ENCODE measurements around the gene GPR65. TPM values are rescaled to one million over a fixed set of nuclear protein-coding genes. Genes with fewer than 3 reads are reported as not detected.
"Not testable (repeated sequence)": the region's sequence is repeated elsewhere in the genome, so short reads cannot be mapped to it uniquely, and the experiment has no call there.

The GPR65 gene
- total RNA-seq, 1 donor from 2014 or later, result not detected

GRCh38 chr14:88017535-88017934, 12.6 kb downstream of the GPR65 start:
- TF ChIP-seq CTCF (IDR thresholded peaks at IDR 0.05), result no peak
- Mint-ChIP-seq H3K4me3 (ENCODE audit: unreplicated experiment) (no peak overlapping the region), H3K4me1 (ENCODE audit: low read depth) (no peaks in the 10 kb centered on the region), H3K27me3 (ENCODE audit: low read depth) (peaks cover 13% of the 10 kb centered on the region), H3K9me3 (ENCODE audit: low read depth) (no peaks in the 10 kb centered on the region), H3K36me3 (ENCODE audit: low read depth) (no peaks in the 10 kb centered on the region), H3K27ac (ENCODE audit: unreplicated experiment) (no peak overlapping the region)
- no peak for DNase-seq (ENCODE audit: low spot score)

GRCh38 chr14:88023658-88024187, 18.8 kb downstream of the GPR65 start:
- peaks cover 28% of the 10 kb centered on the region for H3K27me3 Mint-ChIP-seq (ENCODE audit: low read depth)
- no peaks in the 10 kb centered on the region for H3K36me3 Mint-ChIP-seq (ENCODE audit: low read depth)
- H3K4me1 Mint-ChIP-seq (ENCODE audit: low read depth), result no peaks in the 10 kb centered on the region
- no peak overlapping the region for H3K27ac Mint-ChIP-seq (ENCODE audit: unreplicated experiment)
- DNase-seq (ENCODE audit: low spot score), result no peak
- no peak overlapping the region for H3K4me3 Mint-ChIP-seq (ENCODE audit: unreplicated experiment)
- no peak for TF ChIP-seq CTCF (IDR thresholded peaks at IDR 0.05)
- no peaks in the 10 kb centered on the region for H3K9me3 Mint-ChIP-seq (ENCODE audit: low read depth)

- not testable (repeated sequence) for H3K4me3 Mint-ChIP-seq (ENCODE audit: unreplicated experiment); H3K9me3 Mint-ChIP-seq (ENCODE audit: low read depth); H3K36me3 Mint-ChIP-seq (ENCODE audit: low read depth); DNase-seq (ENCODE audit: low spot score); H3K4me1 Mint-ChIP-seq (ENCODE audit: low read depth); H3K27ac Mint-ChIP-seq (ENCODE audit: unreplicated experiment)
- peaks cover 28% of the 10 kb centered on the region for H3K27me3 Mint-ChIP-seq (ENCODE audit: low read depth)
These were observed 19.5 kb downstream of the GPR65 start for GRCh38 chr14:88024252-88025086.

GRCh38 chr14:88025313-88025712, 20.4 kb downstream of the GPR65 start:
- Mint-ChIP-seq H3K36me3 (ENCODE audit: low read depth) (no peaks in the 10 kb centered on the region), H3K4me3 (ENCODE audit: unreplicated experiment) (no peak overlapping the region), H3K9me3 (ENCODE audit: low read depth) (no peaks in the 10 kb centered on the region), H3K4me1 (ENCODE audit: low read depth) (no peaks in the 10 kb centered on the region), H3K27ac (ENCODE audit: unreplicated experiment) (no peak overlapping the region), H3K27me3 (ENCODE audit: low read depth) (peaks cover 28% of the 10 kb centered on the region)
- no peak for DNase-seq (ENCODE audit: low spot score)
- TF ChIP-seq CTCF (IDR thresholded peaks at IDR 0.05), result no peak

- H3K4me3 Mint-ChIP-seq (ENCODE audit: unreplicated experiment), result no peak overlapping the region
- no peaks in the 10 kb centered on the region for H3K4me1 Mint-ChIP-seq (ENCODE audit: low read depth)
- no peaks in the 10 kb centered on the region for H3K9me3 Mint-ChIP-seq (ENCODE audit: low read depth)
- peaks cover 20% of the 10 kb centered on the region for H3K27me3 Mint-ChIP-seq (ENCODE audit: low read depth)
- no peak for DNase-seq (ENCODE audit: low spot score)
- no peak overlapping the region for H3K27ac Mint-ChIP-seq (ENCODE audit: unreplicated experiment)
- no peaks in the 10 kb centered on the region for H3K36me3 Mint-ChIP-seq (ENCODE audit: low read depth)
- TF ChIP-seq CTCF (IDR thresholded peaks at IDR 0.05), result no peak
These were observed 22.0 kb downstream of the GPR65 start for GRCh38 chr14:88026890-88027289.
